PFSK-1 (cell line): Measurements from ENCODE around the gene RASSF10.

Experiments
- FOXP2 ChIP-seq: optimal IDR thresholded peaks from 2 replicates; pipeline ENCODE3; 2011; ENCODE audit warnings: borderline replicate concordance, control low read depth, inconsistent platforms; ENCODE audit not compliant: insufficient read depth; ENCODE audit errors: extremely low read length, extremely low read depth
- POLR2AphosphoS5 ChIP-seq: IDR thresholded peaks from 2 replicates; pipeline ENCODE4 v1.6.1; 2012; ENCODE audit warnings: low read depth, mild to moderate bottlenecking, control low read depth, low read length, moderate library complexity
- REST ChIP-seq, 2 experiments: IDR thresholded peaks; 2 replicates each; pipeline versions ENCODE4 v1.6.1 to v1.8.0; 2011 to 2012; ENCODE audit warnings: low read depth in 2 of 2, low read length in 2 of 2, control low read depth in 1 of 2, inconsistent platforms in 1 of 2, mild to moderate bottlenecking in 1 of 2, moderate library complexity in 1 of 2; ENCODE audit not compliant: insufficient read depth in 1 of 2
- SIN3A ChIP-seq: IDR thresholded peaks from 2 replicates; pipeline ENCODE4 v1.6.1; 2012; ENCODE audit warnings: mild to moderate bottlenecking, low read length, moderate library complexity, borderline replicate concordance; ENCODE audit not compliant: insufficient read depth
- TAF1 ChIP-seq: IDR thresholded peaks from 2 replicates; pipeline ENCODE4 v1.6.1; 2012; ENCODE audit warnings: low read length, control low read depth, borderline replicate concordance; ENCODE audit not compliant: insufficient read depth

- no peak for TF ChIP-seq POLR2AphosphoS5
- no peak for TF ChIP-seq REST (IDR thresholded peaks at IDR 0.05; ENCODE audit: insufficient read depth in 1 of 2, low read depth in 2 of 2, low read length in 2 of 2)
- no peak for TF ChIP-seq TAF1
- TF ChIP-seq SIN3A: no peak
- TF ChIP-seq FOXP2: no peak
Measured at GRCh38 chr11:13009476-13009920, 382 bp downstream of the RASSF10 start.
